Hematopoietic multipotent progenitor cell treated with erythropoietin and hydrocortisone succinate and interleukin-3 and kit ligand, for 6 days (in vitro differentiated cells): ENCODE measurements around the gene ASAP2.
"Not testable (repeated sequence)": the region's sequence is repeated elsewhere in the genome, so short reads cannot be mapped to it uniquely, and the experiment has no call there.

Experiments used
- DNase-seq: peaks from one replicate; pipeline ENCODE4 v3.0.0-alpha.2; 2015

The ASAP2 gene

DNA sequence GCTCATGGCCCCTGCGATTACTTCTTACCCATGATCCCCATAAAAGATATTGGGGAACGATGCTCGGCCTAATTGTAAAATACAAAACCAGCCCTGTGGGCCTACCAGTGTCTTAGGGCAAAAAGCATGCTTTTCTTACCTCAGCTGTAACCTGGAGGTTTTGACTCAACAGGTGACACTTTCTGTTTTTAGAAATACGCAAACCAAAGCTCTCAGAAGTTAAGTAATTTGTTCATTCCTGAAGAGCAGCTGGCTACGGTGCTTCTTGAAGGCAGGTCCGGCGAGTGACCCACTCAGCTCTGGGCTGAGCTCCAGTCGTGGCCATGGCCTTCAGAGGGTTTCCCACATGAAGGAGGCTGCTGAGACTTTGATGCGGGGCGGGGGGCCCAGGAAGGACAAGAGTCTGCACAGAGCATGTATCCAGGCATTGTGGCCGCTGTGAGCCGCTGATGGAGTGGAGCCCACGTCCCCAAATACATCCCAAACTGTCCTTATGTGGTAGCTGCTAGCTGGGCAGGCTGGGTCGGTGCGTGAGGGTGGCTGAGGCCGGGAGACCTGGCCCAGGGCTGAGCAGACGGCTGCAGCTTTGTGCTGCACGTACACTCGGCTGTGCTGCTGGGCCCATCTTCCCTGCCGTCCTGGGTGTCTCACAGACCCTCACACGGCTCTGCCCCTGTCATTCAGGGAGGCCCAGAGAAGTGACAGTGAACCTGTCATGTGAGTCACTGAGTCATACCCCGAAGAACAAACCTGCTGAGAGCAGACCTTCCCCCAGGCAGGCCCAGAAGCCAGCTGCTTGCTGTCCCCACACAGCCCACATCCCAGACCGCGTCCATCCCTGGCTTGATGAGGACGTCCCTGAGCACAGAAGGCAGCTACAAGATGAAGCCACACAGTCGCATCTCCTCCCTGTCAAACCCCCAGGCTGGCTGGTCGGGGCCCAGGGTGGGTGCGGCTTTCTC is 182.6 kb downstream of the ASAP2 start:
- no peak for DNase-seq

DNA sequence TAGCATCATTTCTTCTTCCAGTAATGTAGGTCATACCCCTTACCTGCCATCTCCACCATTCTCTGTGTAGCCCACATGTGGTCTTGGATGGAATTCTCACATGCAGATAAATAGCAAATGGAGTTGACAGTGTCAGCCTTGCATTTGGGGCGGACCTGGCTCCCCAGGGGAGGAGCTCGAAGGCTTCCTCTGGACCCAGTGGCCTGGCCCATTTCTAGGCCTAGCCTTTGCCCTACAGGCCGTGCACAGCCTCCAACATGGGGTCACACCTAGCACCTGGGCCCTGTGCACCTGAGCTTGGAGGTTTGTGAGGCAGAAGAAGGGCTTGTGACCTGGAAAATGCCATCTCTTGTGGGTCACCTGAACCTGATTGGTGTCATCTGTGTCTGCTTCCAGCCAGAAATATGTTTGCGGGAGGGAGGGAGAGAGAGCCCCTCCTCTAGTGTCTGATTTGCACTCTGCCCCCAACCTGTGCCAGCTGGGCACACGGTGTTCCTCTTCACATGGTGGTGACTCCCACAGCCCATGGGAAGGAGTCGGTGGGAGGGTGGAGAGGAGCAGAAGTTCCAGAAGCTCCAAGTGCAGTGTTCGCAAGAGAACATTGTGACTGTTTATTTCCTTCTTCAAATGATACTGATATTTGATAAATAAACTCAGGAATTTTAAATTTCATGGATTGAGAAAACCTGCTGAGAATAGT is 183.7 kb downstream of the ASAP2 start:
- no peak for DNase-seq

DNA sequence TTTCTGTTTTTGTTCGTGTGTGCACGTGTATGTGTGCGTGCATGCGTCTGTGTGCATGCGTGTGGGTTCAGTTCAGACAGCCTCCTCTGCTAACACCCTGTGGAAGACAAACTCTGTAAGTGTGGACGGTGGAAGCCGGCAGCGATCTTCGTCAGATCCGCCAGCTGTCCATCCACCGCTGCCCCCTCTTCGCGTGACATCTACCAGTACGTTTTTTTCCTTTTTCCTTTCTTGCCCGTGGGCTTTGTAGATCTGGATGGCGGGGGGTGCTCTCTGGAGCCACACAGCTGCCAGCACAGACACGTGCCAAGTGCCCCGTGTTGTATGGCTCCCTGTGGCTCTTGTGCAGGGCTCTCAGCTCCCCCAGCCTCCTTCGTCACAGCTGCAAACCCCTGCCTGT is 184.4 kb downstream of the ASAP2 start:
- DNase-seq: no peak

DNA sequence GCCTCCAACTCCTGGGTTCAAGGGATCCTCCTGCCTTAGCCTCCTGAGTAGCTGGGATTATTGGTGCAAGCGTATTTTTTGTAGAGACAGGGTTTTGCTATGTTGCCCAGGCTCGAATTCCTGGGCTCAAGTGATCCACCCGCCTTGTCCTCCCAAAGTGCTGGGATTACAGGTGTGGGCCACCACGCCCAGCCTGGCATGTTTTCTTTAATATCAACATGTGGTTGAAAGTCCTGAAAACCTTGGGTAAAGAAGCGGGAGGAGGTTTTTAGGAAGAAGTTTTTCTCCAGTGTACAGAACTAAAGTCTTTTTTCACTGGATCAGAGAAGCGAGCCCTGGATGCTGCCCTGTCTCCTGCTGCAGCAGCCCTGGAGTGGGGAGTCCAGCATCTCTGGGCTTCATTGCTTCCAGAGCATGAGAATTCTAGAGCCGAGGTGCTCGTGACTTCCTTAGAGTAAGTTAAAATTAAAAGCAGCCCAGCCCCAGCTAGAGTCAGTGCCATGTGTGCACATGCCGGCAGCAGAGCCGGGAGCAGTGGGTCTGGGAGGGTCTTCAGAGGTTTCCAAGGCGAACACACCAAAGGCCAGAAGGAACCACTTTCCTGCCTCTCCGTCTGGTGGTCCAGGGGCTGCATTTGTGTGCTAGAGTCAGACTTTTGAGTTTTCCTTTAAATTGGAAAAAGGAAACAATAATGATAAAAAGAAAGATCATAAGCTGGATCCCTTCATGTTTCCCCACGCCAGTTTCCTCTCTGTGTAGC is 185.5 kb downstream of the ASAP2 start:
- no peak for DNase-seq

DNA sequence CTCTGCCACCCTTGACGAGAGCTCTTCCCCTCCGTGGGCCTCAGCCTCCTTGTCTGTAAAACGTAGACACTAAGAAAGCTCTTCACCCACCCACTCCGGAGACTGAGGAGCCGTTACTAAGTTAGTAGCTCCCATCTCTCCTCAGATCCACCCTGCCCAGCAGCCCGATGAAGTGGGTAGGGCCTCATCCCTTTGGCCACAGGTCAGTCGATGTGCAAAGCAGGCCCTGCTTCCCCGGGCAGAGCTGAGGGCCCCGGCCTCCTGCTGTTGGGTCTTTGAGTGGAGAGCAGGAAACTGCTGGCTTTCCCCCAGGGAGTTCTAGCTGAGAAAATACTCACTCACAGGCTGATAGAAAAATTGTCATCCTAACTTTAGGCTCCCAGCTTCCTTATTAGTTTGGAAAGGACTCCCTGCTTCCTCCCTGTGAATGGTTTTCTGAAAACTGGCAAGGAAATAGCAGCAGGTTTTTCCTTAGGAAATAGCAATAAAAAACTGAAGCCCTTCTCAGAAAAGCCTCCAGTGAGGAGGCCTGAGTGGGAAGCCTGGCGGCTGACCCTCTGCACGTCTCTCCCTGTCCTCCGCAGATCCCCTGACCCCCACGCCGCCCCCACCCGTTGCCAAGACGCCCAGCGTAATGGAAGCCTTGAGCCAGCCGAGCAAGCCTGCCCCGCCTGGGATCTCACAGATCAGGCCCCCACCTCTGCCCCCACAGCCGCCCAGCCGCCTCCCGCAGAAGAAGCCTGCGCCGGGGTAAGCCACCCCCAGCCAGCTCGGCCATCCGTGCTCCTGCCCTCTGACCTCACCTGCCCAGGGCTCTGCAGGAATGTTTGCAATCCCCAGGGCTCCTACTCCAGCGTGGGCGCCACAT is 186.5 kb downstream of the ASAP2 start:
- no peak for DNase-seq

DNA sequence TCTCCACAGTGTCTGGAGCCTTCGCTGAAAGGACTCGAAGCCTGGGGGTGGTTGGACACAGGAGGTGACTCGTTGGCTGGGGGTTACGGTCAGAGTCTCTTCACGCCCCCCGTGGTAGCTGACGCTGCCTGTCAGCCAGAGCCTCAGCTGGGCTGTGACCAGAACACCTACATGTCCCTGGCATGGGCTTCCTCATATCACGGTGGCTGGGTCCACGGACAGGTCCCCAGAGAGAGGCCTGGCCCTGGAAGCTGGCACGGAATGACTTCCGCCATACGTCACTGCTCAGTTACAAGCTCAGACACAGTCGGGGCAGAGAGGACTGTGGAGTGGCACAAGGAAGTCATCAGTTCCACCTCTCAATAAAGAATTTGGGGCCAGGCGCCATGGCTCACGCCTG is 188.2 kb downstream of the ASAP2 start:
- no peak for DNase-seq

DNA sequence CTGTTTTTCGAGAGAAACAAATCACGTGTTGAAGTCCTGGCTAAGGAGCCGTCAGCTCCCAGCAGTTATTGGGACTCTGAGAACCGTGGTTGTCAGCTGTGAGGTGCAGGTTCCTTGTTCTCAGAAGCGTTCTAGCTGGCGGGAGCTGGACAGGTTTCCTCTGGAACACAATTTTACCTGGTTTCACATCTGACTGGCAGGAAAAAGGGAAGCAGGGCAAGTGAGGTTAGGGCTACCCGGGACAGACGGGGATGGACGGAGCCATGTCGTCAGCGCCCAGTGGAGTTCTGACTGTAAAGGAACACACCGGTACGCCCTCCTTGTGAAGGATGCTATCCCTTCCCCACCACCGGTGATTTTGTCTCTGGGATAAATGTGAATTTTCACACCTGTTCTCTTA is 190.6 kb downstream of the ASAP2 start:
- DNase-seq: no peak

DNA sequence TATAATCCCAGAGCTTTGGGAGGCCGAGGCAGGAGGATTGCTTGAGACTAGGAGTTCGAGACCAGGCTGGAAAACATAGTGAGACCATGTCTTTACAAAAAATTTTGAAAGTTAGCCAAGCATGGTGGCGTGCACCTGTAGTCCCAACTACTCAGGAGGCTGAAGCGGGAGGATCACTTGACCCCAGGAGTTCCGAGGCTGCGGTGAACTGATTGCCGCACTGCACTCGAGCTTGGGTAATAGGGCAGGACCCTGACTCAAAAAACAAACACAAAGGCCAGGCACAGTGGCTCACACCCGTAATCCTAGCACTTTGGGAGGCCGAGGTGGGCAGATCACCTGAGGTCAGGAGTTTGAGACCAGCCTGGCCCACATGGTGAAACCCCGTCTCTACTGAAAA is 191.6 kb downstream of the ASAP2 start:
- DNase-seq: not testable (repeated sequence)

DNA sequence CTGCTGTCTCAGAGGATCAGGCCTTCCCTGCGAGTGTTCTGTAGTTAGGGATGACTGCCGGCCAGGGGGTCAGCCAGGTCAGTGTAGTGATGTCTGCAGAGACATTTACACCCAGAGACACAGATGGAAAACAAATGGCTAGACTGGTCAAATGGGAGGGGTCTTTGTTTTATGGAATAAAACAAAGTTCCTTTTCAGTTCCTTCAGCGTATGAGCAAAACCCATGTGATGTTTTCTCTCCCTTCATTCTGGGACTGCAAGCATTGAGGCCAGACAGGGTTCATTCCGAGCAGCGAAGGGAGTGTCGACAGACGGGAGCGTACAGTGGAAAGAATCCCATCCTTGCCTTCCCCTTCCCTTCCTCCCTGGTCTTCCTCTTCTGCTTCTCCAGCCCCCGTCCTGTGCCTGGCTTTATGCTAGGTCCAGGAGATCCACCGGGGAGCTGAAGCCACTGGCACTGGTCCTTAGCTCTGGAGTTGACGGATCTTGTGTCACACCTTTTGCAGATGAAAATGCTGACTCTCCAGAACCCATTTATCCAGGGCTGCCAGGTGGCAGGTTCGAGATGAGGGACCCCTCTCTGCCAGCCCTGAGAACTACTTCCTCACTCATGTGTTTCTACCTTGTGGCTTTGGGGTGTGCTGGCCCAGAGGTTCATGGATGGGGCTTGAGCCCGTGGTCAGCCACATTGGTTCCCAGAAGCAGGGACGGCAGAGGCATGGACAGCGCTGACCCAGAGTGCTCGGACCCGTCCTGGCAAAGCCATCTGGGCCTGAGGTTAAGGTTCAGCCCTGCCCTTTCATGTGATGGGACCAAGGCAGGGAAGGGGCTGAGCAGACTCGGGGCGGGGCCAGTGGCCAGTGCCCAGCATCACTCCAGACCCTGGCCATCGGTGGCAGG is 192.5 kb downstream of the ASAP2 start:
- DNase-seq: no peak

DNA sequence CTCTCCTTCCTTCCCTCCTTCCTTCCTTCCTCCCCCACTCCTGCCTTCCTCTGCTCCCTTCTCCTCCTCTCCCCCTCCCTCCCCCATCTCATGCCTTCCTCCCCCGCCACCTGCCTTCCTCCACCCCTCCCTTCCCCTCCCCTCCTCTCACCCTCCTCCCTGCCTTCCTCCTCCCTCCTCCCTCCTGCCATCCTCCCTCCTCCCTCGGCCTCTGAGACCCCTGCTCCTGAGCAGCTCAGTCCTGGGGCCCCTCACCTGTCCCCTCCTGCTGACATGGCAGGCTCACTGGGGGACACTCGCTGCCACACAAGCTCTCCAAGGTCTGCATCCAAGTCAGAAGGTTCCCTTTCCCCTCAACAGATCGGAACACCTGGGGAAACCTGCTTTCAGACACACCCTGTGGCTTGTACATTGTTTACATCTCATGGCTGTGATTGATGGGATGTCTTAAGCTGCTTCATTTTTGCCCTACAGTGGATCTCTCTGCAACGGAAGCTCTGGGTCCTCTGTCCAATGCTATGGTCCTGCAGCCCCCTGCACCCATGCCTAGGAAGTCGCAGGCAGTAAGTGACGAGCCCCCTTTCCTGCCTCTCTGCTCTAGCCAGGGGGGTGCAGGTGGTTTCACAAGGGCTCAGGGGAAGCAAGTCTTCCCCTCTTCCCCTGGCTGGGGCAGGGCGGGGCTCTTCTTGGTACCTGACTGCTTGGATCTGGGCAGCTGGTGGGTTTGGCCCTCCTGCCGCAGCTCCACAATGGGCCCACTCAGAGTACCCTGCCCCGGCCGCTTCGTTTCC is 193.9 kb downstream of the ASAP2 start:
- no peak for DNase-seq

DNA sequence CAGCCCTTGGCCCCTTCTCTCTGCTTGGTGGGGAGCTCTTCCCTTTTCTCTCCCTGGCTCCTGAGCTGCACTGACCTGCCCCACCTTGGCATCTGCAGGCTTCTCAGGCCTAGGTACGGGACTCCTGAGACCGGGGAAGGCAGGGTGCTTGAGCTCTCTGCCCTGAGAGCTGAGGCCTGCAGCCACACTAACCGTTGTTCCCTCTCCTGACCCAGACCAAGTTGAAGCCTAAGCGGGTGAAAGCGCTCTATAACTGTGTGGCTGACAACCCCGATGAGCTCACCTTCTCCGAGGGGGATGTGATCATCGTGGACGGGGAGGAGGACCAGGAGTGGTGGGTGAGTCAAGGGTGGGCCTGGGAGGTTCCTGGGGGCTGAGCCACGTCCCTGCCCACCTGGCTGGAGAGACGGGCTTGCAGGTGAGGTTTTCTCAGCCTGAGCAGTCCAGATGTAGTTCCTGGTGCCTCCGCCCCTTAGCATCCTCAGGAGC is 194.5 kb downstream of the ASAP2 start:
- DNase-seq: no peak

DNA sequence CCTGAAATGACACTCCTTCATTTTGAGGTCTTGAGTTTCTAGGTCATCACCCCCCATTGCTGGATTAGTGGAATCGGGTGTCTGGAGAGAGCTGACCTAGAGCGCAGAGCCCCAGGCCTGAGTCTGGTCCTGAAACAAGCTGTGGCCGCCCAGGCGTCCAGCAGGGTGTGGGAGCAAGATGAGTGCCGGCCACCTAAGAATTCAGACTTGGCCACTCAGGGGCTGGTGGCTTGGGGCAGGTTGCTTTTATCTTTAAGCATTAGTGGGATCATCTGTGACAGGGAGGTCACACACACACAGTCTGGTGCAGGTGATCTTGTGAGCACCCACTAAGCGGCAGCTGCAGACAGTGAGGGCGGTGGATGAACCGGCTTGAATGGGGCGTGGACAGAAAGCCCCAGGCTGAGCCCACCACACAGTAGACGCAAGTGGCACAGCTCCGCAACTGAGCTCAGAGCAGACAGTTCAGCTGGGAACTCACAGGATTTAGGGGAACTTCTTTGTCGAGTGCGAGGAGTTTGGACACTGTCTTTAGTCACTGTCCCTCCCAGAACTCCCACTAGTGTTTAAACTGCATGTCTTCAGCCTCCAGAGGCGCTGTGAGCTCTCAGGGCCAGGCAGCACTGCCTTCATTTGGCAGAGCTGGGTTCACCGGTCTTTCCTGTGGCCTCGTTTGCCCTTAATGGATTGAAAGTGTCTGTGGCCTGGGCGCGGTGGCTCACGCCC is 195.2 kb downstream of the ASAP2 start:
- no peak for DNase-seq

DNA sequence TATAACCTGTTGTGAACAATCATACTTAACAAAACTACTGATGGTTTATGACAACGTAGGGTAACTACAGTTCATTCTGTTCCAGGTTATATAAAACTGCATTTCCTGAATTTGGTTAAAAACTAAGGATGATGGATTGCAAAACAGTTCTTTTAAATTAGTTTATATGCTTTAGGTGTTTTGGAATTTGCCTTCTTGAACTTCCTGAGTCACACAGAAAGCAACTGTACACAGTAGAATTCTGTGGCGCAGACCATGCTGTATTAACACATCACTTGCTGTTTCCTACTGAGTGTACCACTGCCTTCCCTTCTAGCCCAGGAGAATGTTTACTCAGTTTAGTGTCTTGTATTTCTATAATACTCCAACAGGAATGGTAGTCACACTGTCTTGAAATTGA is 197.3 kb downstream of the ASAP2 start:
- no peak for DNase-seq

DNA sequence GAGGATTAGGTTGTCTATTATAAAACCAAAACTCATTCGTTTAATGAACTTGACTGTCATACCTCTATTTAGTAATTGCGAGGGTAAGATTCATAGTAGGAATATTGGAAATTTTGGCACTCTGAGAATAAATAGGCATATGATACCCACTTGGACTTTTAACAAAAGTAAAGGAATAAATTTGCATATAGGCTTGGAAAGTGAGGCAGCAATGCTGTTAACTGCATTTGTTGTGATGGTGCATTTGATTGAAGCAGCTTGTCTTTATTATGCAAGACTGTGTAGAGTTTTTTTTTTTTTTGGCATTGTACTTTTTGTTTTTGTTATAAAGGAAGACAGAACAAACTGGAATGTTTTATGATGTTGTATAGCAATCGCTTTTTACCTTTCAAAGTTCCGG is 197.8 kb downstream of the ASAP2 start:
- no peak for DNase-seq

DNA sequence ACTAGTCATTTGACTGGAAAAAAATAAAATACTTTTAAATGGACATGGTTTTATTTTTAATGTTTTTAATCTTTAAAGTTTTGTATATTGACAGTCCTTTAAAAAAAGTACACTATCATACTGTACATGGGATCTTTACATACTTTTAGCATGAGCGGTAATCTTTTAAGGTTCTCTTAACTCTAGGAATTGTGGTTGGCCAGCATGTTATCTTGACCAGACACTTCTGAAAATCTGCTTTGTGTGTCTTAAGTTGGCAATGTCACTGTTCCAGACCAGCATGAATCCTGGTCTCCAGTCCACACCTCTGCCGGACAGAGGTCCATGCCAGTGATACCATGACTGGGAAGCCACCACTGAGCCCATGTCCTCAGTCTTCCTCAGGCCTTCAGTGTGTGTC is 199.0 kb downstream of the ASAP2 start:
- no peak for DNase-seq

DNA sequence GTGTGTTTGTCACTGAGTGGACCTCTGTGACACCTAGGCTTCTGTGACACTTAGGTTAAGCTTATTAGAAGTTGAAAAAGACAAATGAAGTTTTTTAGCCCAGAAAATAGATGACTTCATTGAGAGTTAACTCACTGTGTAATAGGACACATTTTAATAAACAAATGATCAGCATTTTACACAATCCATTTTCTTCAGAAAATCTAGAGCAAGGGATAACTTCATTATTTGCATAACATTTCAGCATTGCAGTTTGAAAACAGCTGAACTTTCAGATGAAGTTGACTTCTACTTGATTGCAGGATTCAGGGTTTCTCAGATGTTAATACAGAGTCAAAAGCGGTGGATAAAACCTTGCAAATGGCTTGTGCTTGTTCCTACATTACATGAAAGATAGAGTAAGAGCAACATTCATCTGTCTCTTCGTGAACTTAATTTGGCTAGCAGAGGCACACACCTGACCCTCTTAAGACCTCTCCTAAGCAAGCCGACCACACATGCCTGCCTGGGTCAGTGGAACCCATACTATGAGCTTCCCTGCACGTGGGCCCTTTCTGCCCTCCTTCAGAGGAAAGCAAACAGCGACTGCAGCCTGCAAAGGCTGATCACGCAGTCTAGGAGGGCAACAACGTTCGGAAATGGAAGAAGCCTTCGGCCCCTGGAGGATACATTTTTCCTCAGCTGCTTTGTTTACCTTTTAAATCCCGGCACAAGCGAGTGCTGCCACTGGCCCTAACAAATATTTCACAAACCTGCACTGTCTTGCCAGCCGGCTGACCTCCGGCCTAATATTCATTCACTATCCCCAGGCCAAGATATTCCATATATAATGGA is 200.1 kb downstream of the ASAP2 start:
- no peak for DNase-seq

DNA sequence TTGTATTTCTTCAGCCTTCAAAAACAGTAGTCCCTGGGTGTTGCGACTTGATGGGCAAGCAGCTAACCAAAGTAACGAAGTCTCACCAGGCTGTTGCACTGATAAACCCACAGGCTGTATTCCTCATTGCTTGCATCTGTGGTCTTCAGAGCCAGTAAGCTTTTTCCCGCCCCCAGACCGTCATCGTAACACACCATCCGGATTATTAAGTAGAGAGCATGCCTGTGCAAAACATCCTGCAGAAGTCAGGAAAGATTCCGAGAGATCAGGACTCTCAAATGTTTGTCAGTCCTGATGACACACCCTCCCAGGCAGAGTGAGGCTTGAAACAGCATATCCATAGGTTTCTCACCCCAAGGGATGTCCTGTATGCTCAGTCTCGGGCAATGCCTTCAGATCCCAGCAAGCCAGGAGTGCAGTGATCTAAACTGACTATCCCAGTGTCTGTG is 200.8 kb downstream of the ASAP2 start:
- no peak for DNase-seq

DNA sequence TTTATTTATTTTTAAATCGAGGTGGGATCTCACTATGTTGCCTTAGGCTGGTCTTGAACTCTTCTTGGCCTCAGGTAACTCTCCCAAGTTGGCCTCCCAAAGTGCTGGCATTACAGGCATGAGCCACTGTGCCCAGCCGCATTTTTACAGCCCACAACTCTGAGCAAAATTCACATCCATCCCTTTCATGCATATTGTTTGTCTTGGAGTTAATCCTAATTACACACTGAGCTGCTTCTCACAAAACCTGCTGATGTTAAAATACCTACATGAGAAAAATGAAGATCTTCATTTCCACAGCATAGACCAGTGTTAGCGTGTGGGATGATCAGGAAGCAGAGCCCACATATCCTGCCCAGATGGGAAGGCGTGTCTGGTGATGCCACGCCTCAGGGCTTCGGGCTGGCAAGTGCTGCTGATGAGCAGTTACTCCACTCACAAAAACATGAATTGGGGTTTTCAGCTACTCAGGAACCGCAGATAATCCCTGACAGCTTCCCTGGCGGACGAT is 202.1 kb downstream of the ASAP2 start:
- no peak for DNase-seq
